ENCODE results near the gene HS3ST4. TPM values are rescaled to one million over a fixed set of nuclear protein-coding genes. Genes with fewer than 3 reads are reported as not detected.

Gene HS3ST4
- polyA plus RNA-seq, 4 donors, result 0.04 to 0.35 TPM; not detected in 2

DNA sequence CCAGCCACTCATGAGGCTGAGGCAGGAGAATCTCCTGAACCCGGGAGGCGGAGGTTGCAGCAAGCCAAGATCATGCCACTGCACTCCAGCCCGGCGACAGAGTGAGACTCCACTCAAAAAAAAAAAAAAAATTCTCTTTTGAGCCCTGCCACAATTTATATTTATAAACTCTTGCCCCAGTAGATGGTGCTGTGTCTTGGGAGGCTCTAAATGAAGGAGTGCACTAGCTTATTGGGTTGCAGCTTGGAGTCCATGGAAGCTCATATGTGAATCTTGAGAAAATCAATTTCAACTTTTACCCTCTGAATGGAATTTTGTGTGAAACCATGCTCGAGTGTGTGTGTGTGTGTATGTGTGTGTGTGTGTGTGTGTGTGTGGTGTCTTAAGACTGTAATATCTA, 420.1 kb downstream of the HS3ST4 start:
- Histone ChIP-seq H3K4me1 (ENCODE audit: control insufficient read depth in 3 of 3, insufficient read depth in 2 of 3, low read depth in 1 of 3, low read length in 2 of 3) (no peaks in the 10 kb centered on the region), H3K27ac (ENCODE audit: low read depth in 1 of 3, low read length in 2 of 3) (no peak overlapping the region), H3K9me3 (ENCODE audit: control insufficient read depth in 2 of 2, insufficient read depth in 1 of 2, low read depth in 1 of 2, low read length in 1 of 2) (no peaks in the 10 kb centered on the region), H3K36me3 (ENCODE audit: control insufficient read depth in 3 of 3, insufficient read depth in 2 of 3, low read depth in 1 of 3, low read length in 3 of 3) (no peaks in the 10 kb centered on the region), H3K4me3 (ENCODE audit: low read depth in 1 of 3, low read length in 3 of 3) (no peak overlapping the region), H3K27me3 (ENCODE audit: control insufficient read depth in 3 of 3, insufficient read depth in 3 of 3, low read length in 3 of 3) (no peaks in the 10 kb centered on the region)
- WGBS, 3 donors, result 64 to 66% (median 65%) methylated on average over 5 of the region's 5 CpGs
- no peak for FAIRE-seq
- DNase-seq, result peak in 1 of 2 donors; percentile 34

DNA sequence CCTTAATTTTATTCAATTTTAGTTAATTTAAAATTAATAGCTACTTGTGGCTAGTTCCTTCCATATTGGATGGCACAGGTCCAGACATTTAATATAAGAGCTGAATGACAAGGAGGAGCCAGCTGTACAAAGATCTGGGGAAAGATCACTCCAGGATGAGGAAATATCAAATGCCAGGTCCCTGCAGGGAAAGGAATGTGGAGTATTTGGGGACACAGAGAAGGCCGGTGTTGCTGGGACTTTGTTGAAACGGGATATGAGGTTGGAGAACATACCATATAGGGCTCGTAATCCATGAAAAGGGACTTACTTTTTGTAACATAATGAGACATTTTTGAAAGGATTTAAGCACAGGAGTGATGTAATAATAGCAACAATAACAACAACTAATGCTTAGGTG, 426.8 kb downstream of the HS3ST4 start:
- DNase-seq (no peak), FAIRE-seq (no peak)
- WGBS, 3 donors, result 34 to 48% (median 36%) methylated on average over 3 of the region's 3 CpGs
- no peaks in the 10 kb centered on the region for H3K9me3 ChIP-seq (ENCODE audit: control insufficient read depth in 2 of 2, insufficient read depth in 1 of 2, low read depth in 1 of 2, low read length in 1 of 2)
- no peaks in the 10 kb centered on the region for H3K4me1 ChIP-seq (ENCODE audit: control insufficient read depth in 3 of 3, insufficient read depth in 2 of 3, low read depth in 1 of 3, low read length in 2 of 3)
- H3K4me3 ChIP-seq (ENCODE audit: low read depth in 1 of 3, low read length in 3 of 3), result no peak overlapping the region
- no peaks in the 10 kb centered on the region for H3K27me3 ChIP-seq (ENCODE audit: control insufficient read depth in 3 of 3, insufficient read depth in 3 of 3, low read length in 3 of 3)
- no peaks in the 10 kb centered on the region for H3K36me3 ChIP-seq (ENCODE audit: control insufficient read depth in 3 of 3, insufficient read depth in 2 of 3, low read depth in 1 of 3, low read length in 3 of 3)
- H3K27ac ChIP-seq (ENCODE audit: low read depth in 1 of 3, low read length in 2 of 3), result no peak overlapping the region

DNA sequence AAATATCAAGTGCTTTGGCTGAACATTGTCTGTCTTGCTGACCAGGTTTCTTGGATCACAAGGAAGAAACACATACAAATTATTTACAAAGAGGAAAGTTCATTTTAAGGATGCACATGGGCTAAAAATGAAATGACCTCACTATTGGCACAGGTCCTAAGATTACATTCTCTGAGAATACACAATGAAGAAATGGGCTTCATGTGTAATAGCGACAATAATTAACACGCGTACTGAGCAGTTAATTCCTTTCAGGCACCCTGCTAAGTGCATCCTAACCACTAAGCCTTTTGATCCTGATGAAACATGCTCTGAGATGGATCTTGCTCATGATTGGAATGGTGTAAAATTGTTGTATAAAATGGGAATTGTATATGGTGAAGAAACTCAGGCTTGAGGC, 429.0 kb downstream of the HS3ST4 start:
- Histone ChIP-seq H3K4me1 (ENCODE audit: control insufficient read depth in 3 of 3, insufficient read depth in 2 of 3, low read depth in 1 of 3, low read length in 2 of 3) (no peaks in the 10 kb centered on the region), H3K9me3 (ENCODE audit: control insufficient read depth in 2 of 2, insufficient read depth in 1 of 2, low read depth in 1 of 2, low read length in 1 of 2) (no peaks in the 10 kb centered on the region), H3K36me3 (ENCODE audit: control insufficient read depth in 3 of 3, insufficient read depth in 2 of 3, low read depth in 1 of 3, low read length in 3 of 3) (no peaks in the 10 kb centered on the region), H3K27me3 (ENCODE audit: control insufficient read depth in 3 of 3, insufficient read depth in 3 of 3, low read length in 3 of 3) (no peaks in the 10 kb centered on the region), H3K27ac (ENCODE audit: low read depth in 1 of 3, low read length in 2 of 3) (no peak overlapping the region), H3K4me3 (ENCODE audit: low read depth in 1 of 3, low read length in 3 of 3) (no peak overlapping the region)
- FAIRE-seq, result no peak
- DNase-seq, result no peak
- 45 to 59% (median 59%) methylated on average over 3 of the region's 3 CpGs for WGBS, 3 donors

DNA sequence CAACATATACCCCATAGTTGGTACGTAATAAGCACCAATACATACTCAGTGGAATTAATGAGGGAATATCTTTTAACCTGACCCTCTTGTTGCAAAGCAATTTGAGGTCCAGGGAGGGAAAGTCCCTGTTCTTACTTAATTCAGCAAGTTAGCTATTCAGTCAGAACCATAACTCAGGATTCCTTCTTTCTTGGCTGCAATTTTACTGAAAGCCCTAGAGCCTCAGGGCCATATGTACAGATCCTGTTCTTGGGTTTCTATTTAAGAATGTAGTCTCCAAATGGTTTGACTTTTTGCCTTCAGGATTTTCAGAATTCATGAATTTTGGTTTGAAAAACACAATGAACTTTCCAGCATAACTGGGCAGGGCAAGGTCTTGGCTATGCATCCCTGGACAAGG, 436.5 kb downstream of the HS3ST4 start:
- no peaks in the 10 kb centered on the region for H3K36me3 ChIP-seq (ENCODE audit: control insufficient read depth in 3 of 3, insufficient read depth in 2 of 3, low read depth in 1 of 3, low read length in 3 of 3)
- WGBS, 3 donors, result 71 to 76% (median 73%) methylated on average over 1 of the region's 1 CpG
- H3K27ac ChIP-seq (ENCODE audit: low read depth in 1 of 3, low read length in 2 of 3), result no peak overlapping the region

DNA sequence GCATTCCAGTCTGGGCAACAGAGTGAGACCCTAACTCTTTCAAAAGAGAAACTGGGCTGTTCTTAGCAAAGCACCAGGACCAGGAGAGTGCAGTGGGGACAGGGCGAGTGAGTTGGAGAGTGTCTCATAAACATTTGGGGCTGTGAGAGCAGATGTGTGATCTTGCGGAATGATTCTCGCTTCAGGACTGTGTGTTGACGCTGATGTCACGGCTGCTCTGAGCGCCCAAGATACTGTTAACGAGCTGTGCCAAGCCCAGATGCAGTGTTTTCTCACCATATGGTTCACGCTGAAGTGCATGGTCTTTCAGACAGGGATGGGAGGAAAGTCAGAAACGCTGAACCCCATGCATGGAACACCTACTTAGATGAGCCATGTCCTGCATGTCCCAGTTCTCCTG, 438.2 kb downstream of the HS3ST4 start:
- Histone ChIP-seq H3K27ac (ENCODE audit: low read depth in 1 of 3, low read length in 2 of 3) (no peak overlapping the region), H3K27me3 (ENCODE audit: control insufficient read depth in 3 of 3, insufficient read depth in 3 of 3, low read length in 3 of 3) (peaks cover 0 to 2% (median 0%) of the 10 kb centered on the region in 3 donors), H3K9me3 (ENCODE audit: control insufficient read depth in 2 of 2, insufficient read depth in 1 of 2, low read depth in 1 of 2, low read length in 1 of 2) (no peaks in the 10 kb centered on the region), H3K4me1 (ENCODE audit: control insufficient read depth in 3 of 3, insufficient read depth in 2 of 3, low read depth in 1 of 3, low read length in 2 of 3) (peaks cover 0 to 9% (median 0%) of the 10 kb centered on the region in 3 donors), H3K4me3 (ENCODE audit: low read depth in 1 of 3, low read length in 3 of 3) (no peak overlapping the region), H3K36me3 (ENCODE audit: control insufficient read depth in 3 of 3, insufficient read depth in 2 of 3, low read depth in 1 of 3, low read length in 3 of 3) (no peaks in the 10 kb centered on the region)
- WGBS, 3 donors, result 76 to 81% (median 80%) methylated on average over 9 of the region's 9 CpGs
- FAIRE-seq (no peak), DNase-seq (no peak)

More for the DNA sequence above, 436.5 kb downstream of the HS3ST4 start:
- DNase-seq (no peak), FAIRE-seq (no peak)
- Histone ChIP-seq H3K9me3 (ENCODE audit: control insufficient read depth in 2 of 2, insufficient read depth in 1 of 2, low read depth in 1 of 2, low read length in 1 of 2) (no peaks in the 10 kb centered on the region), H3K4me1 (ENCODE audit: control insufficient read depth in 3 of 3, insufficient read depth in 2 of 3, low read depth in 1 of 3, low read length in 2 of 3) (peaks cover 0 to 4% (median 0%) of the 10 kb centered on the region in 3 donors), H3K27me3 (ENCODE audit: control insufficient read depth in 3 of 3, insufficient read depth in 3 of 3, low read length in 3 of 3) (peaks cover 0 to 2% (median 0%) of the 10 kb centered on the region in 3 donors), H3K4me3 (ENCODE audit: low read depth in 1 of 3, low read length in 3 of 3) (no peak overlapping the region)

DNA sequence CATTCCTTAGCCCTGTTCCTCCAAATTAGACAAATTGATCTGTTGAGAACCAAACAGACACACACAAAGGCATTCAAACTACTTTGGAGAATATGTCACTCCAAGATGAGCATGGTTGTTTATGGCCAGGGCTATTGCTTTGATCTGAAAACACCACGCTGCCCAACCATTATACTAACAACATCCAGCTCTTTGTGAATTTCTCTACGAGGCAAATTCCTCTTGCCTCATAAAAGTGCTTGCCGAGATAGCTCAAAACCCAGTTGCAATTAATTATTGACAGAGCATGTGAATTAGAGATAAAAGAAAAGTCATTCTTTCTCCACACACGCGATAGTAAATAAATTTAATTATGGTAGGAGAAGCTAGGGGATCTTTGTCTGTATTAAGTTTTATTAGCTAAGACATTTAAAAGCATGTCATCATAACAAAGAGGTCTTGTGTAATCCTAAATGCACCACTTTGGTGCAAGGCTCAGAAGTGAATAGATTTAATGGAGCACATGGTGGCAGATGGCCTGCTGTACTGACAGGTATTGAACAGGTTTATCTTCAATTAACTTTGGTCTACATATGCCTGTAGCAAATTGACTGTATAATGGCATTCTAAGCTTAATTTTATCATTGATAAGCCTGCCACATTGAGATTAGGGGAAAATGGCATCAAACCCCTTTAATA, 441.8 kb downstream of the HS3ST4 start:
- peaks cover 0 to 9% (median 0%) of the 10 kb centered on the region in 3 donors for H3K4me1 ChIP-seq (ENCODE audit: control insufficient read depth in 3 of 3, insufficient read depth in 2 of 3, low read depth in 1 of 3, low read length in 2 of 3)
- DNase-seq, result peak in 1 of 2 donors; percentile 89
- no peak overlapping the region for H3K4me3 ChIP-seq (ENCODE audit: low read depth in 1 of 3, low read length in 3 of 3)
- H3K36me3 ChIP-seq (ENCODE audit: control insufficient read depth in 3 of 3, insufficient read depth in 2 of 3, low read depth in 1 of 3, low read length in 3 of 3), result no peaks in the 10 kb centered on the region
- no peak for FAIRE-seq
- H3K27me3 ChIP-seq (ENCODE audit: control insufficient read depth in 3 of 3, insufficient read depth in 3 of 3, low read length in 3 of 3), result no peaks in the 10 kb centered on the region
- WGBS, 3 donors, result 9 to 33% (median 19%) methylated on average over 5 of the region's 5 CpGs
- H3K9me3 ChIP-seq (ENCODE audit: control insufficient read depth in 2 of 2, insufficient read depth in 1 of 2, low read depth in 1 of 2, low read length in 1 of 2), result no peaks in the 10 kb centered on the region
- peak overlapping the region in 1 of 3 donors; percentile 52 for H3K27ac ChIP-seq (ENCODE audit: low read depth in 1 of 3, low read length in 2 of 3)

DNA sequence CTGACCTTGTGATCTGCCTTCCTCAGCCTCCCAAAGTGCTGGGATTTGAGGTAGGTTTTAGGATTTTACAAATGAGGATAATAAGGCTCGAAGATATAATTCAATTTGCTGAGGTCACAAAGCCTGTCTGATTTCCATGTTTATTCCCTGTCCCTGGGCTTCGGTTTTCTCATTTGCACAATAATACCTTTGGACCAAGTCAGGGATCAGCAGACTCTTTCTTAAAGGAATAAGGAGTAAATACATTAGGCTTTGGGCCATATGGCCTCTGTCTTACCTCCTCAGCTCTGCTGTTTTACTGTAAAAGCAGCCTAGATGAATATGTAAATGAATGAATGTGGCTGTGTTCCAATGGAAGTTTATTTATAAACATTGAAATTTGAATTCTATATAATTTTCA, 442.8 kb downstream of the HS3ST4 start:
- DNase-seq (peak in 1 of 2 donors; percentile 51), FAIRE-seq (no peak)
- Histone ChIP-seq H3K27ac (ENCODE audit: low read depth in 1 of 3, low read length in 2 of 3) (peak overlapping the region in 1 of 3 donors; percentile 20), H3K4me1 (ENCODE audit: control insufficient read depth in 3 of 3, insufficient read depth in 2 of 3, low read depth in 1 of 3, low read length in 2 of 3) (peaks cover 0 to 9% (median 0%) of the 10 kb centered on the region in 3 donors), H3K9me3 (ENCODE audit: control insufficient read depth in 2 of 2, insufficient read depth in 1 of 2, low read depth in 1 of 2, low read length in 1 of 2) (no peaks in the 10 kb centered on the region), H3K4me3 (ENCODE audit: low read depth in 1 of 3, low read length in 3 of 3) (no peak overlapping the region), H3K27me3 (ENCODE audit: control insufficient read depth in 3 of 3, insufficient read depth in 3 of 3, low read length in 3 of 3) (no peaks in the 10 kb centered on the region), H3K36me3 (ENCODE audit: control insufficient read depth in 3 of 3, insufficient read depth in 2 of 3, low read depth in 1 of 3, low read length in 3 of 3) (no peaks in the 10 kb centered on the region)
- 36 to 60% (median 52%) methylated on average over 2 of the region's 2 CpGs for WGBS, 3 donors

DNA sequence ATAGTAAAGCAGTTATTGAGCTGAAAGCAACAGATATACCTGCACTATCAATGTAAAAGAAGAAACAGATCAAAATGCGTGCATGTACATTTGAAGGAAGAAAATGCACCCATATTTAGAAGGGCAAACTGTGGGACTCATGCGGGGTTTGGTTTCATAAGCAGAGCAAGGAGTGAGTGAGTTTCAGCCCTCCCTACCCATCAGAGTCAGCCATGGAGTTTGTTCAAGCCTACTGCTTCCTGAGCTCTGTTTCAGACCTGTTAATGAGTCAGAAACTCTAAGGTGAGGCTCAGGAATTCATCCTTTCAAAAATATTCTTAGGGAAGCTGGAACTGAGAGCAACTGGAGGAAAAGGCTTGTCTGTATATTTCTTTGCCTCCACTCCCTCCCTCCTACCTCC, 446.2 kb downstream of the HS3ST4 start:
- no peak for DNase-seq
- Histone ChIP-seq H3K4me1 (ENCODE audit: control insufficient read depth in 3 of 3, insufficient read depth in 2 of 3, low read depth in 1 of 3, low read length in 2 of 3) (peaks cover 0 to 8% (median 0%) of the 10 kb centered on the region in 3 donors), H3K36me3 (ENCODE audit: control insufficient read depth in 3 of 3, insufficient read depth in 2 of 3, low read depth in 1 of 3, low read length in 3 of 3) (no peaks in the 10 kb centered on the region), H3K27ac (ENCODE audit: low read depth in 1 of 3, low read length in 2 of 3) (no peak overlapping the region), H3K4me3 (ENCODE audit: low read depth in 1 of 3, low read length in 3 of 3) (no peak overlapping the region), H3K9me3 (ENCODE audit: control insufficient read depth in 2 of 2, insufficient read depth in 1 of 2, low read depth in 1 of 2, low read length in 1 of 2) (no peaks in the 10 kb centered on the region), H3K27me3 (ENCODE audit: control insufficient read depth in 3 of 3, insufficient read depth in 3 of 3, low read length in 3 of 3) (no peaks in the 10 kb centered on the region)
- 82 to 92% (median 90%) methylated on average over 2 of the region's 2 CpGs for WGBS, 3 donors
- FAIRE-seq, result no peak

DNA sequence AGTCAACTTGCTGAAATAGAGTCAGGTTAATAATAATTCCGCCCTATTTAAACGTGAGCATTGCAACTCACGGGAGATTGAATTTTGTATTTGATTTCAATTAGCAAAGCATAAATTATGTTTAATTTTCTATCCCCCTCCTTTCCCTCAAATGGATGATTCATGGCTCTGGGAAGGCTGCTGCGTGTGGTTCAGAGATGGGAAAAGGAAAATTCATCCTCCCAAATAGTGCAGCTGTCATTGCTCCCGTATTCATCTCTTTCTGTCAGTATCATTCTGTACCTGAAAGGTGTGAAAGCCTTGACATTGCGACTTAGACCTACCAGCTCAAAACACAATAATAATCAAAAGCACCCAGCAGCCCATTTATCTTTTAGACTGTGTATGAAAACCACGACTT, 447.3 kb downstream of the HS3ST4 start:
- no peak for FAIRE-seq
- H3K4me3 ChIP-seq (ENCODE audit: low read depth in 1 of 3, low read length in 3 of 3), result no peak overlapping the region
- WGBS, 3 donors, result 75 to 85% (median 84%) methylated on average over 7 of the region's 7 CpGs

More for the DNA sequence above, 447.3 kb downstream of the HS3ST4 start:
- Histone ChIP-seq H3K36me3 (ENCODE audit: control insufficient read depth in 3 of 3, insufficient read depth in 2 of 3, low read depth in 1 of 3, low read length in 3 of 3) (no peaks in the 10 kb centered on the region), H3K9me3 (ENCODE audit: control insufficient read depth in 2 of 2, insufficient read depth in 1 of 2, low read depth in 1 of 2, low read length in 1 of 2) (no peaks in the 10 kb centered on the region), H3K4me1 (ENCODE audit: control insufficient read depth in 3 of 3, insufficient read depth in 2 of 3, low read depth in 1 of 3, low read length in 2 of 3) (no peaks in the 10 kb centered on the region), H3K27me3 (ENCODE audit: control insufficient read depth in 3 of 3, insufficient read depth in 3 of 3, low read length in 3 of 3) (no peaks in the 10 kb centered on the region), H3K27ac (ENCODE audit: low read depth in 1 of 3, low read length in 2 of 3) (no peak overlapping the region)
- DNase-seq, result no peak

All from small intestine (tissue), 7 donors.